ENCODE data around the gene ANKRD39. TPM values are rescaled to one million over a fixed set of nuclear protein-coding genes. Genes with fewer than 3 reads are reported as not detected.

Gene ANKRD39
- total and polyA plus RNA-seq, 2 of the 4 experiments (the other 2 are of a cell fraction): 12.5 to 17.0 TPM

GRCh38 chr2:96801786-96802595 lies 55.8 kb downstream of the ANKRD39 start:
- Histone ChIP-seq H2AK9ac (replicated peaks; ENCODE audit: low read depth, low read length, poor library complexity) (peak overlapping the region; percentile 58), H3K9ac (ENCODE audit: low read depth, low read length) (no peak overlapping the region), H4K91ac (ENCODE audit: insufficient read depth, low read depth, low read length) (no peak overlapping the region), H3K4ac (ENCODE audit: low read depth, low read length) (no peak overlapping the region), H3K27ac (ENCODE audit: insufficient read depth, low read length) (no peak overlapping the region), H3K4me1 (ENCODE audit: control insufficient read depth, insufficient read depth, low read length) (no peaks in the 10 kb centered on the region), H4K20me1 (ENCODE audit: insufficient read depth, low read length) (no peaks in the 10 kb centered on the region), H2AFZ (replicated peaks; ENCODE audit: low read length, poor library complexity) (no peak overlapping the region), H2BK15ac (ENCODE audit: low read depth, low read length) (no peak overlapping the region), H3K9me1 (ENCODE audit: insufficient read depth, low read length) (0 out of 2 replicates have a peak, but pooled peaks cover under 1% of the 10 kb centered on the region), H2BK5ac (ENCODE audit: low read depth, low read length, poor library complexity, severe bottlenecking) (peak overlapping the region; percentile 24), H3K27me3 (ENCODE audit: control insufficient read depth, insufficient read depth, low read length) (no peaks in the 10 kb centered on the region), H2BK120ac (ENCODE audit: low read depth, low read length) (no peak overlapping the region), H3K79me1 (ENCODE audit: low read depth in 1 of 2, low read length in 2 of 2) (no peaks in the 10 kb centered on the region), H3K23ac (ENCODE audit: low read depth, low read length) (no peak overlapping the region), H3K18ac (ENCODE audit: low read depth, low read length) (no peak overlapping the region), H3K56ac (ENCODE audit: extremely low read depth, insufficient read depth, low read length) (no peak overlapping the region), H3K4me2 (ENCODE audit: low read depth, low read length) (no peak overlapping the region), H2BK20ac (ENCODE audit: low read depth, low read length) (no peak overlapping the region), H4K8ac (ENCODE audit: low read depth in 2 of 2, low read length in 2 of 2) (no peak overlapping the region), H3K9me3 (ENCODE audit: control insufficient read depth, insufficient read depth, low read length) (no peaks in the 10 kb centered on the region), H3K36me3 (ENCODE audit: control insufficient read depth, insufficient read depth, low read length) (peaks cover 2% of the 10 kb centered on the region), H3K14ac (replicated peaks; ENCODE audit: low read depth, low read length) (no peak overlapping the region), H2AK5ac (ENCODE audit: low read depth, low read length) (no peak overlapping the region; the same call in 1 of the 2 replicates), H3K4me3 (ENCODE audit: insufficient read depth, low read depth, low read length) (no peak overlapping the region), H4K5ac (ENCODE audit: low read depth, low read length) (no peak overlapping the region)
- in situ Hi-C loops (cut with MboI; ENCODE audit: low sequenced_read_pairs) (no loop called here), dilution Hi-C loops (cut with HindIII; ENCODE audit: low sequenced_read_pairs, unreplicated experiment) (no loop called here), intact Hi-C loops (cut with micrococcal nuclease) (loop anchor here (5.0 kb wide), 1 partner anchor 40 kb away; the partner anchor contains the start of gene CNNM4)
- BruUV-seq (replicated peaks): no TSS peak
- ChIA-PET POLR2A (ENCODE audit: unreplicated experiment) (no interaction called here), CTCF (no interaction called here)
- ATAC-seq (ENCODE audit: low read depth) (no peak), DNase-seq (no peak)
- WGBS, 2 experiments (ENCODE audit: extremely low coverage in 2 of 2, insufficient read length in 1 of 2): 53% methylated on average over 2 of the region's 10 CpGs; no CpG with 5 or more reads in 1 of the 2 experiments
- TF ChIP-seq CHD1 (IDR thresholded peaks at IDR 0.05; ENCODE audit: low read depth, low read length): no peak
- TF ChIP-seq RAD21 (IDR thresholded peaks at IDR 0.05; ENCODE audit: low read length): no peak
- TF ChIP-seq MAZ (IDR thresholded peaks at IDR 0.05; ENCODE audit: borderline replicate concordance, low read depth, low read length): no peak
- no peak for TF ChIP-seq MXI1 (IDR thresholded peaks at IDR 0.05; ENCODE audit: borderline replicate concordance, low read depth, low read length)
- no peak for TF ChIP-seq NFE2L2 (IDR thresholded peaks at IDR 0.05; ENCODE audit: low read depth, low read length)
- no peak for TF ChIP-seq USF2 (IDR thresholded peaks at IDR 0.05; ENCODE audit: low read depth, low read length)
- TF ChIP-seq ELK1 (IDR thresholded peaks at IDR 0.05; ENCODE audit: borderline replicate concordance, low read depth, low read length): no peak
- no peak for TF ChIP-seq CTCF (conservative IDR thresholded peaks at IDR 0.05; ENCODE audit: low read depth, low read length)
- no peak for TF ChIP-seq RCOR1 (IDR thresholded peaks at IDR 0.05; ENCODE audit: insufficient replicate concordance, low read length)
- TF ChIP-seq SMC3 (IDR thresholded peaks at IDR 0.05; ENCODE audit: low read depth, low read length): no peak
- no peak for TF ChIP-seq POLR2A (IDR thresholded peaks at IDR 0.05; ENCODE audit: low read depth, low read length)
- TF ChIP-seq BHLHE40 (IDR thresholded peaks at IDR 0.05; ENCODE audit: low read depth, low read length): no peak
- no peak for TF ChIP-seq CEBPB (IDR thresholded peaks at IDR 0.05; ENCODE audit: low read depth, low read length)
- TF ChIP-seq MAFK (IDR thresholded peaks at IDR 0.05; ENCODE audit: low read depth, low read length): no peak
- TF ChIP-seq FOS (IDR thresholded peaks at IDR 0.05; ENCODE audit: low read depth, low read length): no peak

Data from IMR-90 (cell line).